HepG2 (cell line): ENCODE data around the gene ARHGEF3. TPM values are rescaled to one million over a fixed set of nuclear protein-coding genes. Genes with fewer than 3 reads are reported as not detected.
A peak's percentile ranks its signal among the peaks of the same experiment; 100 is the strongest.

Source experiments
- ELF3 ChIP-seq: IDR thresholded peaks from 2 replicates; pipeline ENCODE4 v1.6.1; 2016; ENCODE audit warnings: missing genetic modification reagents, missing compliant biosample characterization
- GATAD1 ChIP-seq: IDR thresholded peaks from 2 replicates; pipeline ENCODE4 v1.6.1; 2016; ENCODE audit warnings: missing genetic modification reagents, missing compliant biosample characterization
- HDAC1 ChIP-seq: sonication (generic); formaldehyde crosslinking; IDR thresholded peaks from 2 replicates; pipeline ENCODE4 v1.5.1; 2020; ENCODE audit warnings: mild to moderate bottlenecking, missing genetic modification reagents
- HDAC2 ChIP-seq: sonication (generic); formaldehyde crosslinking; IDR thresholded peaks from 2 replicates; pipeline ENCODE4 v1.4.0; 2020; ENCODE audit warnings: missing genetic modification reagents
- HIVEP1 ChIP-seq: sonication (generic); formaldehyde crosslinking; IDR thresholded peaks from 2 replicates; pipeline ENCODE4 v1.4.0; 2020; ENCODE audit warnings: mild to moderate bottlenecking, missing genetic modification reagents
- HNF4G ChIP-seq, 2 experiments: sonication (generic) in 1 of 2; formaldehyde crosslinking in 1 of 2; IDR thresholded peaks; 2 replicates each; pipeline versions ENCODE4 v1.4.0 to v1.6.1; 2011 to 2020; ENCODE audit warnings: borderline replicate concordance in 2 of 2, low read depth in 2 of 2, mild to moderate bottlenecking in 2 of 2, low read length in 1 of 2, missing genetic modification reagents in 1 of 2, moderate library complexity in 1 of 2
- NBN ChIP-seq: fragments of 450-650 bp; conservative IDR thresholded peaks from 2 replicates; pipeline ENCODE4 v1.6.1; 2017
- NFIC ChIP-seq: IDR thresholded peaks from 2 replicates; pipeline ENCODE4 v1.6.1; 2012; ENCODE audit warnings: mild to moderate bottlenecking, low read length, inconsistent platforms
- PCBP2 ChIP-seq: fragments of 200-400 bp; formaldehyde crosslinking; optimal IDR thresholded peaks from 2 replicates; pipeline ENCODE3; 2018; ENCODE audit warnings: low read length, low read depth; ENCODE audit not compliant: poor library complexity, severe bottlenecking
- POLR2AphosphoS5 ChIP-seq: IDR thresholded peaks from 2 replicates; pipeline ENCODE4 v1.6.1; 2012; ENCODE audit warnings: low read depth, low read length
- RFXAP ChIP-seq: sonication (generic); formaldehyde crosslinking; IDR thresholded peaks from 2 replicates; pipeline ENCODE4 v1.4.0; 2020; ENCODE audit warnings: missing genetic modification reagents, borderline replicate concordance
- SALL2 ChIP-seq: sonication (generic); formaldehyde crosslinking; IDR thresholded peaks from 2 replicates; pipeline ENCODE4 v1.8.1; 2023; ENCODE audit warnings: mild to moderate bottlenecking, missing genetic modification reagents, inconsistent platforms
- SNAI1 ChIP-seq: sonication (generic); formaldehyde crosslinking; IDR thresholded peaks from 2 replicates; pipeline ENCODE4 v1.5.0; 2020; ENCODE audit warnings: mild to moderate bottlenecking, missing genetic modification reagents, borderline replicate concordance
- SNRNP70 ChIP-seq: fragments of 200-400 bp; formaldehyde crosslinking; IDR thresholded peaks from 2 replicates; pipeline ENCODE4 v1.6.1; 2017; ENCODE audit warnings: mild to moderate bottlenecking, low read depth, low read length, moderate library complexity
- STAT6 ChIP-seq: sonication (generic); formaldehyde crosslinking; IDR thresholded peaks from 2 replicates; pipeline ENCODE4 v1.4.0; 2020; ENCODE audit warnings: missing genetic modification reagents, mild to moderate bottlenecking, borderline replicate concordance
- TFE3 ChIP-seq: IDR thresholded peaks from 2 replicates; pipeline ENCODE4 v1.6.1; 2016
- TGIF2 ChIP-seq: IDR thresholded peaks from 2 replicates; pipeline ENCODE4 v1.6.1; 2016; ENCODE audit warnings: control low read depth, missing compliant biosample characterization
- YEATS4 ChIP-seq: sonication (generic); formaldehyde crosslinking; IDR thresholded peaks from 2 replicates; pipeline ENCODE4 v1.4.0; 2020; ENCODE audit warnings: missing genetic modification reagents, borderline replicate concordance
- ZBTB21 ChIP-seq: sonication (generic); formaldehyde crosslinking; IDR thresholded peaks from 2 replicates; pipeline ENCODE4 v1.4.0; 2020; ENCODE audit warnings: missing genetic modification reagents
- ZNF124 ChIP-seq: sonication (generic); formaldehyde crosslinking; IDR thresholded peaks from 2 replicates; pipeline ENCODE4 v1.4.0; 2020; ENCODE audit warnings: missing genetic modification reagents
- ZNF468 ChIP-seq: sonication (generic); formaldehyde crosslinking; IDR thresholded peaks from 2 replicates; pipeline ENCODE4 v1.8.0; 2022; ENCODE audit warnings: mild to moderate bottlenecking, moderate library complexity, missing genetic modification reagents
- ZNF562 ChIP-seq: sonication (generic); formaldehyde crosslinking; IDR thresholded peaks from 2 replicates; pipeline ENCODE4 v1.8.0; 2022; ENCODE audit warnings: missing genetic modification reagents, borderline replicate concordance
- ZNF597 ChIP-seq: sonication (generic); formaldehyde crosslinking; IDR thresholded peaks from 2 replicates; pipeline ENCODE4 v1.5.0; 2020; ENCODE audit warnings: missing genetic modification reagents
- ZNF878 ChIP-seq: sonication (generic); formaldehyde crosslinking; IDR thresholded peaks from 2 replicates; pipeline ENCODE4 v1.8.1; 2023; ENCODE audit warnings: mild to moderate bottlenecking, missing genetic modification reagents, moderate library complexity
- ZSCAN25 ChIP-seq: sonication (generic); formaldehyde crosslinking; IDR thresholded peaks from 2 replicates; pipeline ENCODE4 v1.8.0; 2022; ENCODE audit warnings: mild to moderate bottlenecking, missing genetic modification reagents
- polyA plus RNA-seq, 8 experiments: library from polyadenylated mRNA; depleted of rRNA in 3 of 8; stranded (reverse) in 7 of 8; unstranded in 1 of 8; fragments of >200 nt; fragmentation: Illumina TruSeq in 4 of 8; extraction: Trizol in 4 of 8; gene quantifications; 2 replicates each; pipeline versions ENCODE4 v1.2.1 to v1.2.3, GENCODE V29; 2011 to 2016; ENCODE audit warnings: low read depth in 4 of 8, missing spikeins in 1 of 8, mixed read lengths in 1 of 8; ENCODE audit not compliant: insufficient read depth in 1 of 8
- total RNA-seq, 5 experiments: library from RNA; depleted of rRNA; stranded (reverse); fragments of >200 nt; fragmentation: Illumina TruSeq; extraction: Trizol; gene quantifications; 2 replicates each; pipeline ENCODE4 v1.2.3, GENCODE V29; 2016; ENCODE audit warnings: low read depth in 1 of 5
- TF ChIP-seq, protein P1 (sequence below): sonication (generic); formaldehyde crosslinking; IDR thresholded peaks from 2 replicates; pipeline ENCODE4 v1.5.0; 2020; ENCODE audit warnings: missing genetic modification reagents, mild to moderate bottlenecking, borderline replicate concordance

Gene ARHGEF3
- total and polyA plus RNA-seq, 2 of the 13 experiments (the other 11 are each of a cell fraction or from before 2014, with no cell fraction given), result 14.8 to 23.1 TPM

- no peak for TF ChIP-seq RFXAP (CRISPR knock-in tag)
- 0 out of 2 replicates have a peak, but pooled peaks have one; percentile 33 for TF ChIP-seq NFIC
- no peak for TF ChIP-seq ZNF468 (CRISPR knock-in tag)
- no peak for TF ChIP-seq SNAI1
- TF ChIP-seq ZNF124 (CRISPR knock-in tag), result no peak
- TF ChIP-seq TGIF2, result no peak
- TF ChIP-seq, protein P1, sequence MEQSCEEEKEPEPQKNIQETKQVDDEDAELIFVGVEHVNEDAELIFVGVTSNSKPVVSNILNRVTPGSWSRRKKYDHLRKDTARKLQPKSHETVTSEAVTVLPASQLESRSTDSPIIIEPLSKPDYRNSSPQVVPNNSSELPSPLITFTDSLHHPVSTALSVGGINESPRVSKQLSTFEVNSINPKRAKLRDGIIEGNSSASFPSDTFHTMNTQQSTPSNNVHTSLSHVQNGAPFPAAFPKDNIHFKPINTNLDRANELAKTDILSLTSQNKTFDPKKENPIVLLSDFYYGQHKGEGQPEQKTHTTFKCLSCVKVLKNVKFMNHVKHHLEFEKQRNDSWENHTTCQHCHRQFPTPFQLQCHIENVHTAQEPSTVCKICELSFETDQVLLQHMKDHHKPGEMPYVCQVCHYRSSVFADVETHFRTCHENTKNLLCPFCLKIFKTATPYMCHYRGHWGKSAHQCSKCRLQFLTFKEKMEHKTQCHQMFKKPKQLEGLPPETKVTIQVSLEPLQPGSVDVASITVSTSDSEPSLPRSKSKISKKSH, result no peak
- TF ChIP-seq ZSCAN25, result no peak
- TF ChIP-seq SNRNP70, result no peak
- TF ChIP-seq ZNF597 (CRISPR knock-in tag), result no peak
- TF ChIP-seq NBN, result no peak
- TF ChIP-seq PCBP2, result no peak
- no peak for TF ChIP-seq ZNF562 (CRISPR knock-in tag)
- peak; percentile 34; the same call in 1 of the 2 replicates for TF ChIP-seq HDAC2 (CRISPR knock-in tag)
- TF ChIP-seq POLR2AphosphoS5, result no peak
- no peak for TF ChIP-seq ZBTB21 (CRISPR knock-in tag)
- no peak for TF ChIP-seq HDAC1 (CRISPR knock-in tag)
- TF ChIP-seq TFE3 (CRISPR knock-in tag), result no peak
- no peak for TF ChIP-seq HNF4G (IDR thresholded peaks at IDR 0.05; ENCODE audit: borderline replicate concordance, low read depth, low read length)
- no peak for TF ChIP-seq HNF4G (CRISPR knock-in tag; IDR thresholded peaks at IDR 0.05; ENCODE audit: borderline replicate concordance, low read depth)
- no peak for TF ChIP-seq HIVEP1 (CRISPR knock-in tag)
- no peak for TF ChIP-seq GATAD1
- TF ChIP-seq SALL2 (CRISPR knock-in tag), result no peak
- no peak for TF ChIP-seq YEATS4 (CRISPR knock-in tag)
- peak; percentile 96 for TF ChIP-seq ELF3
- no peak for TF ChIP-seq STAT6 (CRISPR knock-in tag)
- TF ChIP-seq ZNF878 (CRISPR knock-in tag), result no peak
Observed at GRCh38 chr3:56758539-56758981, 43.2 kb downstream of the ARHGEF3 start (continued).
